HepG2 (cell line): Measurements from ENCODE around the gene KRT3. TPM values are rescaled to one million over a fixed set of nuclear protein-coding genes. Genes with fewer than 3 reads are reported as not detected.

Source experiments
- ATAC-seq: fragments of 200-7000 bp; cut with Tn5 transposase; 3 replicates; pipeline ENCODE4 v1.9.1; 2020; ENCODE audit warnings: mild to moderate bottlenecking, moderate library complexity
- BruUV-seq: library from RNA; stranded (reverse); fragments of 400-500 nt; replicated peaks from 2 replicates; lab custom pipeline; 2021; lab: Mats Ljungman, UMichigan
- CTCF ChIA-PET: fragments of 300-600 bp; formaldehyde crosslinking; extraction: SDS; loops from one replicate; lab custom pipeline; 2021; ENCODE audit warnings: low total read pairs, inconsistent platforms, low intra/inter-chr PET ratio; lab: Yijun Ruan, JAX
- POLR2A ChIA-PET: fragments of 350-600 bp; sonication (Branson Sonifier 250); formaldehyde crosslinking; loops from one replicate; lab custom pipeline; 2020; ENCODE audit warnings: antibody characterized with exemption, inconsistent platforms; lab: Yijun Ruan, JAX
- DNase-seq: peaks from one replicate; pipeline ENCODE4 v3.0.0-alpha.2; 2015; ENCODE audit warnings: low spot score
- FAIRE-seq: peaks from 3 replicates; lab custom pipeline; 2011; peaks lifted over from hg19 to GRCh38; lab: Jason Lieb, UNC
- H2AFZ ChIP-seq: one replicate; pipeline ENCODE4 v1.6.1; 2011; ENCODE audit warnings: low read length, inconsistent platforms
- H3K27ac ChIP-seq: fragments of 300-600 bp; 3 replicates; pipeline ENCODE4 v1.8.0; 2011; ENCODE audit warnings: mixed run types, mild to moderate bottlenecking, mixed read lengths, low read length, inconsistent platforms; ENCODE audit not compliant: insufficient read depth; ENCODE audit errors: extremely low read length
- H3K27me3 ChIP-seq, 2 experiments: fragments of 200-600 bp in 1 of 2; 2 replicates in 1 of 2; 3 replicates in 1 of 2; pipeline versions ENCODE4 v1.6.0 to v1.8.0; 2011; ENCODE audit warnings: low read length in 2 of 2, mild to moderate bottlenecking in 2 of 2, moderate library complexity in 2 of 2, inconsistent platforms in 1 of 2; ENCODE audit not compliant: insufficient read depth in 2 of 2, control insufficient read depth in 1 of 2
- H3K36me3 ChIP-seq, 2 experiments: fragments of 200-600 bp in 1 of 2; replicated peaks in 1 of 2; 2 replicates in 1 of 2; 3 replicates in 1 of 2; pipeline versions ENCODE4 v1.5.1 to v1.8.0; 2011; ENCODE audit warnings: low read length in 2 of 2, inconsistent platforms in 1 of 2; ENCODE audit not compliant: insufficient read depth in 2 of 2, control insufficient read depth in 1 of 2
- H3K4me1 ChIP-seq: 2 replicates; pipeline ENCODE4 v1.5.1; 2012; ENCODE audit warnings: low read length, inconsistent platforms; ENCODE audit not compliant: insufficient read depth
- H3K4me2 ChIP-seq: 2 replicates; pipeline ENCODE4 v1.6.0; 2011; ENCODE audit warnings: low read depth, low read length, inconsistent platforms
- H3K4me3 ChIP-seq, 3 experiments: fragments of 200-600 bp in 1 of 3; sonication (generic), shearing (Covaris generic) in 1 of 3; replicated peaks in 1 of 3; 2 replicates each; pipeline ENCODE4 v1.5.1; 2011 to 2016; ENCODE audit warnings: low read length in 3 of 3, inconsistent platforms in 2 of 3, low read depth in 2 of 3, mild to moderate bottlenecking in 2 of 3, control low read depth in 1 of 3, mixed read lengths in 1 of 3; ENCODE audit not compliant: insufficient read depth in 1 of 3
- H3K79me2 ChIP-seq: one replicate; pipeline ENCODE4 v1.6.1; 2011; ENCODE audit warnings: low read length, inconsistent platforms; ENCODE audit not compliant: insufficient read depth
- H3K9ac ChIP-seq: 2 replicates; pipeline ENCODE4 v1.6.0; 2011; ENCODE audit warnings: mild to moderate bottlenecking, low read depth, low read length, inconsistent platforms; ENCODE audit not compliant: insufficient read depth
- H3K9me3 ChIP-seq: 2 replicates; pipeline ENCODE4 v1.5.1; 2012; ENCODE audit warnings: mild to moderate bottlenecking, low read length
- H4K20me1 ChIP-seq: 2 replicates; pipeline ENCODE4 v1.6.0; 2011; ENCODE audit warnings: inconsistent platforms, mild to moderate bottlenecking, low read length, moderate library complexity; ENCODE audit not compliant: insufficient read depth
- ATF1 ChIP-seq: IDR thresholded peaks from 2 replicates; pipeline ENCODE4 v1.6.1; 2016; ENCODE audit warnings: mild to moderate bottlenecking, control low read depth
- CEBPG ChIP-seq: IDR thresholded peaks from 2 replicates; pipeline ENCODE4 v1.6.1; 2016
- CENPT ChIP-seq: sonication (generic); formaldehyde crosslinking; IDR thresholded peaks from 2 replicates; pipeline ENCODE4 v1.8.0; 2022; ENCODE audit warnings: low read depth, mild to moderate bottlenecking, moderate library complexity, missing genetic modification reagents
- DNMT3B ChIP-seq: conservative IDR thresholded peaks from 2 replicates; pipeline ENCODE4 v1.6.1; 2016; ENCODE audit warnings: missing biosample characterization, control low read depth
- E2F2 ChIP-seq: sonication (generic); formaldehyde crosslinking; IDR thresholded peaks from 2 replicates; pipeline ENCODE4 v1.4.0; 2020; ENCODE audit warnings: missing genetic modification reagents, borderline replicate concordance
- HOXD1 ChIP-seq: sonication (generic); formaldehyde crosslinking; IDR thresholded peaks from 2 replicates; pipeline ENCODE4 v1.5.0; 2020; ENCODE audit warnings: missing genetic modification reagents
- KLF15 ChIP-seq: sonication (generic); formaldehyde crosslinking; IDR thresholded peaks from 2 replicates; pipeline ENCODE4 v1.8.1; 2023; ENCODE audit warnings: borderline replicate concordance, mild to moderate bottlenecking, inconsistent platforms, missing genetic modification reagents, mixed read lengths
- PHF20 ChIP-seq: sonication (generic); formaldehyde crosslinking; IDR thresholded peaks from 2 replicates; pipeline ENCODE4 v1.5.0; 2020; ENCODE audit warnings: mild to moderate bottlenecking, missing genetic modification reagents
- RORA ChIP-seq: sonication (generic); formaldehyde crosslinking; IDR thresholded peaks from 2 replicates; pipeline ENCODE4 v1.5.0; 2020; ENCODE audit warnings: mild to moderate bottlenecking, missing genetic modification reagents, moderate library complexity
- SP140L ChIP-seq: sonication (generic); formaldehyde crosslinking; IDR thresholded peaks from 2 replicates; pipeline ENCODE4 v1.4.0; 2020; ENCODE audit warnings: missing genetic modification reagents, borderline replicate concordance
- TRAFD1 ChIP-seq: sonication (generic); formaldehyde crosslinking; IDR thresholded peaks from 2 replicates; pipeline ENCODE4 v1.5.1; 2020; ENCODE audit warnings: missing genetic modification reagents, mild to moderate bottlenecking, borderline replicate concordance
- ZNF251 ChIP-seq: sonication (generic); formaldehyde crosslinking; IDR thresholded peaks from 2 replicates; pipeline ENCODE4 v1.9.0; 2021; ENCODE audit warnings: mild to moderate bottlenecking, missing genetic modification reagents
- ZNF296 ChIP-seq: sonication (generic); formaldehyde crosslinking; conservative IDR thresholded peaks from 2 replicates; pipeline ENCODE4 v1.5.0; 2020; ENCODE audit warnings: mild to moderate bottlenecking, missing genetic modification reagents
- ZNF567 ChIP-seq: sonication (generic); formaldehyde crosslinking; IDR thresholded peaks from 2 replicates; pipeline ENCODE4 v1.8.1; 2023; ENCODE audit warnings: mild to moderate bottlenecking, missing genetic modification reagents, borderline replicate concordance
- ZNF672 ChIP-seq: sonication (generic); formaldehyde crosslinking; IDR thresholded peaks from 2 replicates; pipeline ENCODE4 v1.8.1; 2022; ENCODE audit warnings: missing genetic modification reagents
- ZNF792 ChIP-seq: IDR thresholded peaks from 2 replicates; pipeline ENCODE4 v1.6.1; 2016
- ZNF850 ChIP-seq: sonication (generic); formaldehyde crosslinking; conservative IDR thresholded peaks from 2 replicates; pipeline ENCODE4 v1.9.0; 2021; ENCODE audit warnings: mild to moderate bottlenecking, missing genetic modification reagents
- WGBS: methylation state at CpG from one replicate; pipeline ENCODE4 v1.1.6; 2017; ENCODE audit warnings: low lambda C conversion rate; 5-methylcytosine and 5-hydroxymethylcytosine counted together
- in situ Hi-C: cut with HindIII; loops from 2 replicates; pipeline ENCODE4 v1.10.0; 2017; ENCODE audit warnings: low pct_unique_long_range_greater_than_20kb; ENCODE audit not compliant: extremely low pct_ligation_motif_present
- intact Hi-C: fragments of 100-400 bp; cut with micrococcal nuclease; formaldehyde crosslinking; loops from one replicate; pipeline ENCODE4 v1.10.0; 2022; ENCODE audit not compliant: unreplicated experiment
- polyA plus RNA-seq, 8 experiments: library from polyadenylated mRNA; depleted of rRNA in 3 of 8; stranded (reverse) in 7 of 8; unstranded in 1 of 8; fragments of >200 nt; fragmentation: Illumina TruSeq in 4 of 8; extraction: Trizol in 4 of 8; gene quantifications; 2 replicates each; pipeline versions ENCODE4 v1.2.1 to v1.2.3, GENCODE V29; 2011 to 2016; ENCODE audit warnings: low read depth in 4 of 8, missing spikeins in 1 of 8, mixed read lengths in 1 of 8; ENCODE audit not compliant: insufficient read depth in 1 of 8
- total RNA-seq, 5 experiments: library from RNA; depleted of rRNA; stranded (reverse); fragments of >200 nt; fragmentation: Illumina TruSeq; extraction: Trizol; gene quantifications; 2 replicates each; pipeline ENCODE4 v1.2.3, GENCODE V29; 2016; ENCODE audit warnings: low read depth in 1 of 5
- TF ChIP-seq, protein P1 (sequence below): sonication (generic); formaldehyde crosslinking; IDR thresholded peaks from 2 replicates; pipeline ENCODE4 v1.4.0; 2020; ENCODE audit warnings: missing genetic modification reagents, mild to moderate bottlenecking, borderline replicate concordance

KRT3 gene
- total and polyA plus RNA-seq, 2 of the 13 experiments (the other 11 are each of a cell fraction or from before 2014, with no cell fraction given): not detected

DNA sequence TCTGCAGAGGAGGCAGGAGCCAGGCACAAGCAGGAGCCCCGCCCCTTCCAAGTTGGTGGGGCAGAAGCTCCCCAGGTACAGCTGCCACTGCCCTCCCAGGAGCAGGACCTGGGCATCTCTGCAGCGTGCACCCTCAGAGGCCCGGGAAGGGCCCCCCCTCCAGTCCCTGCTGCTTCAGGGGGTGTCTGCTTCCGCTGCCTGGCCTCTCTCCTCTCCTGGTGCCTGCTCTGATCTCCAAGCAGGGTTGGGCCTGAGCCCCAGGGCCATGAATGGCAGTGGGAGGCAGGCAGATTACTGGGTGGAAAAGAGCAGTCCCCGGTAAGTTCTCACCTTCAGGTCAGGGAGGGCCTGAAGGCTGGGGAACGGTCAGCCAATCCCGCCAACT lies 53.7 kb downstream of the KRT3 start:
- in situ Hi-C loops (no loop called here), intact Hi-C loops (no loop called here)
- ChIA-PET CTCF (no interaction called here), POLR2A (no interaction called here)
- FAIRE-seq: no peak
- Histone ChIP-seq H3K4me1 (no peaks in the 10 kb centered on the region), H3K36me3 (no peaks in the 10 kb centered on the region), H3K4me2 (no peak overlapping the region), H2AFZ (no peak overlapping the region), H3K27ac (no peak overlapping the region), H4K20me1 (no peaks in the 10 kb centered on the region; the same call in 1 of the 2 replicates), H3K79me2 (no peaks in the 10 kb centered on the region), H3K27me3 (peaks cover 1 to 3% of the 10 kb centered on the region in 2 experiments; a peak in 2 of 5 replicates), H3K4me3 (no peak overlapping the region), H3K9me3 (no peaks in the 10 kb centered on the region), H3K9ac (no peak overlapping the region)
- no TSS peak for BruUV-seq
- TF ChIP-seq ZNF792 (CRISPR knock-in tag) (no peak), SP140L (CRISPR knock-in tag) (no peak), ZNF251 (no peak), DNMT3B (CRISPR knock-in tag) (no peak), CENPT (no peak), ZNF296 (CRISPR knock-in tag) (no peak), CEBPG (CRISPR knock-in tag) (no peak), ZNF567 (no peak), ZNF850 (CRISPR knock-in tag) (no peak), ATF1 (no peak), RORA (no peak), TRAFD1 (CRISPR knock-in tag) (no peak), KLF15 (CRISPR knock-in tag) (no peak), HOXD1 (CRISPR knock-in tag) (no peak), E2F2 (CRISPR knock-in tag) (no peak), ZNF672 (CRISPR knock-in tag) (no peak), PHF20 (CRISPR knock-in tag) (no peak)
- TF ChIP-seq, protein P1, sequence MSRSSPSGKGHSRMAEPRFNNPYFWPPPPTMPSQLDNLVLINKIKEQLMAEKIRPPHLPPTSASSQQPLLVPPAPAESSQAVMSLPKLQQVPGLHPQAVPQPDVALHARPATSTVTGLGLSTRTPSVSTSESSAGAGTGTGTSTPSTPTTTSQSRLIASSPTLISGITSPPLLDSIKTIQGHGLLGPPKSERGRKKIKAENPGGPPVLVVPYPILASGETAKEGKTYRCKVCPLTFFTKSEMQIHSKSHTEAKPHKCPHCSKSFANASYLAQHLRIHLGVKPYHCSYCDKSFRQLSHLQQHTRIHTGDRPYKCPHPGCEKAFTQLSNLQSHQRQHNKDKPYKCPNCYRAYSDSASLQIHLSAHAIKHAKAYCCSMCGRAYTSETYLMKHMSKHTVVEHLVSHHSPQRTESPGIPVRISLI (CRISPR knock-in tag): no peak
- 7% methylated on average over 2 of the region's 7 CpGs for WGBS
- ATAC-seq: no peak
- DNase-seq: no peak
